HG02798 (cell line): ENCODE measurements around the gene WSCD2.

Source experiments
- ATAC-seq: cut with Tn5 transposase; IDR thresholded peaks from one replicate; pipeline ENCODE4 v1.9.1; 2021; ENCODE audit warnings: mild to moderate bottlenecking; ENCODE audit not compliant: unreplicated experiment, poor library complexity

Gene WSCD2

GRCh38 chr12:108226866-108227265 is 97.8 kb downstream of the WSCD2 start:
- no peak for ATAC-seq

DNA sequence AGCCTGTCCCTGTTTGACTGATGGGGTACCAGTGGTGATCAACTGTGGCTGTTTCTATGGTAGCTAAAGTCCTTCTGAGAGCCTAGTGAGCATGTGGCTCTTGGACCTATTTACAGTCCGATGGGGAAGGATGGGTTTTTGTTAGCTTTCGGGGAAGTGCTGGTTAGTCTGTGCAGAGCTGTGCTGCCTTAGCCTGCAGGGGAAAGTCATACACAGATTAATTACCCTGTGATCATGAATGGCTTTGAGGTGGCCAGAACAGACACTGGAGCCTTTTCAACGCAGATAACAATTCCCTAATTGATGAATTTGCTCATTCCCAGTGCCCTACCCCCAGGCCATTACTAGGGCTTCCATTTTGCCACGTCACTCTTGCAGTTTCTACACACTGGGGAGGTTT is 99.7 kb downstream of the WSCD2 start:
- no peak for ATAC-seq

DNA sequence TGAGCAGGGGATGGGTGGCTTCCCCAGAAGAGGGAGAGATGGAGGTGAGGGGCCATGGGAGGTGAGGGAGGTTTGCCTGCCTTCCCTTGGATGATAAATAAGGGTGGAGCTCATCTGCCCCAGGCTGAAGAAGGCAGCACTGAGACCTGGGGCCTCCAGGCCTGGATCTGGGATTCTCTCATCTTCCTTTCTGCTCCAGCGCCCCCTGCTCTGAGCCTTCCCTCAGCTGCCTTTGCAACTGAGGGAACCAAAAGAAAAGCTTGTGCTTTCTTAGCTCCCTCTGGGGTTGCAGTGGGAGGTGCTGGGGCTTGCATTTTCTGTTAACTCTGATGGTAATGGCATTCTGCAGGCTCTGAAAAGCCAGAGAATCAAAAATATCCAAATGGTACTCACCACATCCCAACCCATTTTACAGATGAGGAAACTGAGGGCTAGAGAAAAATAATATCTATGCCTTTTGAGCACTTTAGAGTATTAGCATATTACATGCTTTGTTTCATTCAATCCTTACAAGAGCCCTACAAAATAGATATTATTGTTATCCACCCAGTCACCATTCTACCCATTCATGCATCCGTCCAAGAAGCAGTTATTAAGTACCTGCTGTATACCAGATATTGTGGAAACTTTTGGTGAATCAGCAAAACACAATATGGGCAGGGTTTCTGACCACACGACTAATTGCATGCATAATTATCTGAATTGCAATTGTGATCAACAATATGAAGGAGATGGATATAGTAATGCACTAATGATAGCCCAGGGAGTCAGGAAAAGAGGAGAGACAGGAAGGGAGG is 102.2 kb downstream of the WSCD2 start:
- ATAC-seq = no peak

- ATAC-seq = no peak
Observed at GRCh38 chr12:108231909-108232434, 102.9 kb downstream of the WSCD2 start.

DNA sequence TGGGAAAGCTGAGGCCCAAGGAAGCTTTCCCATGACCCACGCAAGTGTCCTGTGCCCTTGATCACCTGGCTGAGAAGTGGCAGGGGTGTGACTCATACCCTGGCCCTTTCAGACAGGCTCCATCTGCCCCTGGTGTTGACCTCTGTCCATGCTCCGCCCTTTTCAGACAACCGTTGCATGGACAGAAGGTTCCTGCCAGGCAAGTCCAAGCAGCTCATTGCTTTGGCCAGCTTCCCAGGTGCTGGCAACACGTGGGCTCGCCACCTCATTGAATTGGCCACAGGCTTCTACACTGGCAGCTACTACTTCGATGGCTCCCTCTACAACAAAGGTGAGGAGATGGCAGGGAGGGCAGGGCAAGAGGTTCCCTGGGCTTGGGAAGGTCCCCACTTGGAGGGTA is 103.5 kb downstream of the WSCD2 start:
- ATAC-seq = no peak

DNA sequence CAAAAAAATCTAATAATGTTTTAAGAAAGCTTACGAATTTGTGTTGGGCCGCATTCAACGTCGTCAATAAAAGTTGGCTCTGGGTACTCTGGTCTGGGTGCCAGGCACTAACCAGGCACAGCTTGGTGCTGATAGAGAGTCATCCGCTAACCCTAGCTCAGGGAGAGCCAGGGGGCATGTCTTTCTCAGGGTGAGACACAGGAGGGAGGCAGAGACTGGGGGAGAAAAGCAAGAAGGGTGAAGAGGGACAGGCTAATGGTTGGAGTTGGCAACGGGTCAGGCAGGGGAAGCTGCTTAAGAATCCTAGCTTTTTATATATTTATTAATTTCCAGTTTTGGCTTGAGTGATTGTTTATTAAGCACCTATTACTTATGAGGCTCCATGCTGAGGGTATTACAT is 105.1 kb downstream of the WSCD2 start:
- ATAC-seq = no peak

DNA sequence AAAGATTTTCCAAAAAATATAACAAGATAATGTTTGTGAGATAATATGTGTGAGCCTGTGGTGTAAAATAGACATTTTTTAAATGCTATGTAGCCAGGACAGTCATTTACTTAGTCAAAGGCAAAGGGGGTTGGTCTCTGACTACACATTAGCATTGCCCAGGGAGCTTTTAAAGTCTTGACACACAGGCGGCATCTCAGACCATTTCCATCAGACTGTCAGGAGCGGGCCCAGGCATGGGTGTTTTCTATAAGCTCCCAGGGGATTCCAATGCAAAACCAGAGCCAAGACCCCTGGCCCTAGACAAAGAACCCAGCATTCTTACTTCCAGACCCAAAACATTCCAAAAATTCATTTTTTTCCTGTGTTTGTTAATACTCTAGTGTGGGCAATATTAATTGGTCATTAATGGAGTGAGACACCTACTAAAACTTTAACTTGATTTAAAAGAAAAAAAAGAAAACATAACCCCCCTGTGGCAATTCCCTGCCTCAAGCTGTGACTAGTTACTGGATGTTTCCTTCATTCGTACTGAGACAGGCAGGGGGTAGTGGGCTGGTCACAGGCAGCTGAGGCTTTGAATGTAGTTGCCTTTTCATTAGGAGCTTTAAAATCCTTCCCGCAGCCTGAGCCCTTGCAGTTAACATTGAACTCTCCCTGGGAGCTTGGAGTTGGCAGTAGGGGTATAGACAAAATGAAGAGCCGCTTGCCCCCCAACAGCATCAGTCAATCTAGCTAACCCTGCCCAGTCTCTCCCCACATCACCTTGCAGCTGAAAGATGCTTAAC is 106.3 kb downstream of the WSCD2 start:
- ATAC-seq = no peak

- no peak for ATAC-seq
Observed at GRCh38 chr12:108235985-108236263, 106.8 kb downstream of the WSCD2 start.

DNA sequence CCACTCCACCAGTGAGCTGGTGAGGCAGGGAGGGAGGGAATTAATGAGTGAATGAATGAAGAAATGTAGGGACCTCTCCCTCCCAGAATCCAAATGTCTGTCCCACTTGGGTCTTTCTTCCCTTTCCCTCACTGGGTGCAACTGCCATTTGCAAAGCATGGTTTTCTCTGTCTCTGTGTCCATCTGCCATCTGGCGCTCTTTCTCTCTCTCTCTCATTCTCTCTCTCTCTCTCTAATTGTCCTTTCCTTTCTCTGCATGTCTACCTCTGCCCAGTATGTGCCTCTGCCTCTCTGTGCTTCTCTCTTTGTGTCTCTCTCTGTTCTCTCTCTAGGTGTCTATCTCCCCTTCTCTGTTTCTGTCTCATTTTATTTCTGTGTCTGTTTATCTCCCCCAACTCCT is 107.3 kb downstream of the WSCD2 start:
- no peak for ATAC-seq

DNA sequence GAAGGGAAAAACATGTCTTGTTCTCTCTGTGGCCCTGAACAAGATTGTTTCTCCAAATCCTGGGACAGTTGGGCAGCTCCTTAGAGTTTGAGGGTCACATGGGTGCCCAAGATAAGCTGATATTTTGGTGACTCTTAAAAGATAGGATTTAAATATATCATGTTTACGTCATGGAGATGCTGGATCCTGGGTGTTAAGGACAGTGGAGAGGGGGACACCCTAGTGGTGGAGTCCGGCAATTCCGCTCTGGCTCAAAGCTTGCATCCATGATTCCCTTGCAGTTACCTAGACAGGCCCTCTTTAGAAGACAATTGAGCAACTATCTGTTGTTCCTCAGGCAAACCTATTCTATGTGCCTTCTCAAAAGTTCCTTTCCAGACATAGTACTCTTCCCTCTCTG is 108.2 kb downstream of the WSCD2 start:
- no peak for ATAC-seq

DNA sequence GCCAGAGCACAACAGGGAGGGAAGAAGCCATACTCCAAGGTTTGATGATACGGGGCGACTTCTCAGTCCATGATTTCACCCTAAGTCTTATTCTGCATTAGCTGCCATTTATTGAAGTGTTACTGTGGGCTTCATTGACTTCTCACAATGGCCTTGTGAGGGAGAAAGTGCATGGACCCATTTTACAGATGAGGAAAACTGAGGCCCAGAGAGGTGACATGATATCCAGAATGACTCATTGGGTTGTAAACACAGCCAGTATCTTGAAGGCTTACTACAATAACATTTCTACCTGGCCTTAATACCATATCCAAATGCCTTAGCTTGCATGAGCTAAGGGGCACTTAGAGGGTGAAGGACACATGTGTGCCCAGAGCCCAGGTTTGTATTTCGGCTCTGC is 109.4 kb downstream of the WSCD2 start:
- ATAC-seq = no peak

DNA sequence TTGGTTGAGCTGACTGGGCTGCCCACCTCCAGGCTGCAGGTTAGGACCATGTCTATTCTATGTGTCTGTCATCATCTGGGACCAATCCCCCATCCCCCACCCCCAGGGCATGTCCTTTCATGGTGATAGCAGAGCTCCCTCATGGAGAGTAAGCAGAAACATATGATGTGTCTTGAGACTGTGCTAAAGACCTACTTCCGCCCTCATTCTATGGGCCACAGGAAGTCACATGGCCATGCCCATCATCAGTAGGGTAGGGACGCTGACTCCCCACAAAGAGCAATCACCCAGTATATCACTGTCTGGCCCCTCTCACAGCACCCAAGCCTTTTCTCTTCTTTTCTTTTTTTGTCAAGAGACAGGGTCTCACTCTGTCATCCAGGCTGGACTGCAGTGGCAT is 110.3 kb downstream of the WSCD2 start:
- no peak for ATAC-seq

- no peak for ATAC-seq
Observed at GRCh38 chr12:108240027-108240785, 111.1 kb downstream of the WSCD2 start.

DNA sequence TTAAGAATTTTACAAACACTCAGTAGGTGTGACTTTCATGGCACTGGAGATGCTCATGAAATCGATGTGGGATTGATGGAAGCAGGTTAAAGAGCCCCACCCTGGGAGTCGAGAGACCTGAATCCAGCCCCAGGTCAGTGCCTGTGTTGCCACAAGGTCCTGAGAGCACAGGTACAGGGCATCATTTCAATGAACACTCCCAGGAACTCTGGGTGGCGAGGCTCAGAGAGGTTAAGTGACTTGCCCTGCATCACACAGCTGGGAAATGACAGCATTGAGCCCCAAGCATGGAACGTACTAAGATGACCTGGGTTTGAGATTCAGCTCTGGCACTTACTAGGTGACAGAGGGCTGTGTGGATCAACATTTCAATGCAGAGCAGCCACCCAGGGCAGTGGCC is 111.8 kb downstream of the WSCD2 start:
- ATAC-seq = no peak

DNA sequence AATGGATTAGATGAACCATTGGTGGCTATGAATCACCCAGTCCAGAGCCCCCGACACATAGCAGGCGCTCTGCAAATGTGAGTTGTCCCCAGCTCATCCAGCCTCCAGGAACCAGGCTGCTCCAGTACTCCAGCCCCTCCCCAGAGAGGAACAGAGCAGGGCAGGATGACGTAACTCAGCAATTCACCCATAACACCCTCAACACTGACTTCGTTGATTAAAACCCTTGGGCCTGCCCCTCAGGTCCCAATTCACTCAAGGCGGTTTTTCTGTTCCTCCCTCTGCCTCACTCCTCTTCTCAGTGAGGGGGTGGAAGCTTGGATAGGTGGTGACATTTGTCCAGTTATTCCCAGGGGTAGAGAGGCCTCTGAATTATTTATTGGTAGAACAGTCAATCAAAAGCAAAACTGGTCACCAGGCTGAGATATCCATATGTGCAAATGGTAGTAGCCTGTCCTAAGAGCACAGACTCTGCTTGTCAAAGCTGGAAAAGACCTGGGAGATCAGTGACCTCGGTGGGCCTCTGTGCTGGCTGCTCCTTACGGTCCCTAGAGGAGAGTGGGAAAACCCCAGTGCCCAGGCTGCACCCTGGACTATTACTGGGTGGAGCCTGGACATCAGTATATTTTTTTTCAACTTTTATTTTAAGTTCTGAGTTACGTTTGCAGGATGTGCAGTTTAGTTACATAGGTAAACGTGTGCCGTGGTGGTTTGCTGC is 113.1 kb downstream of the WSCD2 start:
- no peak for ATAC-seq

DNA sequence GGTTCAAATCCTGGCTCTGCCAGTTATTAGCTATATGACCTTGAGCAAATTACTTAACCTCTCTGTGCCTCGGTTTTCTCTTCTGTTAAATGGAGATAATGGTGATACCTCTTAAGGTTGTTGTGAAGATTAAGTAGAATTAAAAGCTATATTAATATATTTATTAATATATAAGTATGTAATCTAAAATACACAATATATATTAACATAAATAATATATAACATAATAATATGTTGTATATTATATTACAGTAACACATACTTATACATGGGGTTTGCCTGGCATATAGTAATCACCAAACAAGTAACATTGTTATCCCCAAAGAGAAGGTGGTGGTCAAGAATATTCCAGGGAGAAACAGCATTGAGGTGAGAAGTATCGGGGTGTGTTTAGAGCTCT is 118.0 kb downstream of the WSCD2 start:
- no peak for ATAC-seq

DNA sequence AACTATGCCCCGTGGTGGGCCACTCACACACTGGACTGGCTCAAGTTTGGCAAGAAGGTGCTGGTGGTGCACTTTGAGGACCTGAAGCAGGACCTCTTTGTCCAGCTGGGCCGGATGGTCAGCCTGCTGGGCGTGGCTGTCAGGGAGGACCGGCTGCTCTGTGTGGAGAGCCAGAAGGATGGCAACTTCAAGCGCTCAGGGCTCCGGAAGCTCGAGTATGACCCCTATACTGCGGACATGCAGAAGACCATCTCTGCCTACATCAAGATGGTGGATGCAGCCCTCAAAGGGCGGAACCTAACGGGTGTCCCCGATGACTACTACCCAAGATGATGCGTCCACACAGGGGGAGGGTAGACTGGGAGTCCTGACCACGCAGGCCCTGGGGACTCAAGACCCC is 118.9 kb downstream of the WSCD2 start:
- no peak for ATAC-seq

DNA sequence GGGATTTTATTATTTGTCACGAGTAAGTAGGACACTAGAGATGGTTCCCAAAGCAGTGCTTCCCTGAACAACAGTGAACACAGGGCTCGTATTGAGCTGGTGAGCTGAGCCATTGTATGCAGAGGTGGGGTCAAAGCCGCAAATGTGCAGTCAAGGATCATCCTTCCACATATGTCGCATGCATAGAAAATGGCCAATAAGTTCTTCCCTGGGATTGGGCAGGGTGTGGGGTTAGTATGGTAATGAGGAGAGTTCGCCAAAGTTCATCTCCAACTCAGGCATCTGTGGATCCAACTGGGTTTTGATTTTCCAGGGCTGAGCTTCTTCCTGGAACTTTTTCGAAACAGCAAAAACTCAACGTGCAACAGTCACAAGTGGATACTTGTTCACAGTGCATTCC is 123.4 kb downstream of the WSCD2 start:
- no peak for ATAC-seq

DNA sequence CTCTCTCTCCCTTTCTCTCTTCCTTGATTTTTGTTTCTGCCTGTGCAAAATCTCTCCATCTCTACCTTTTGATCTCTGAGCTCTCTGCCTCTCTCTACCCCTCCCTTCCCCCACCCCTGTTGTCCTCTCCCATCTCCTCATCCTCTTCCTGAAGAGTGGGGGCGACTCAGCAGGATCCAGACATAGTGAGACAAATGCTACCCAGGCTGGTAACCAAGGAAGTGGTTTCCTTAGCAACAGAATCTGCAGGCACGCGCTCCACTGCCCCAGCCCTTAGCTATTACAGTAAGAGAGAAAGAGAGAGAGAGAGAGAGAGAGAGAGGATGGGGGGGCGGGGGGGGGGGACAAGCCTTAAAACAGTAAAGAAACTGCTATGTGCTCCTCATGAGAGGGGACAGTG is 124.5 kb downstream of the WSCD2 start:
- no peak for ATAC-seq

DNA sequence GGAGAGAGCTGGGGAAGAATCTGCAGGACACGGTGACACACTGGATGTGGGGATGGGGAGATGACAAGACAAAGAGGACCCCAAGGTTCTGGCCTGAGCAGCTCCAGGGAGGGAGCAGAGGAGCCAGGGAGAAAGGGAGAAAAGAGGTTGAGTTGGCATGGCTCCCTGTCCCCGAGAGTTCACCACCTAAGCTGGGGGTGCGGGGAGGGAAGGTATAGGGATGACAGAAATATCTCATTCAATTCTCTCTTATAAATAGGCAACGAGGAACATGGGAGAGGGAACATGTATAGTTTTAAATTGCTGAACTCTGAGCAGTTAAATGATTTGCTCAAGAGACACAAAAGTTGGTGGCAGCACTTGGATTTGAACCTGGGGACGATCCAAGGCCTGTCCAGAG is 124.9 kb downstream of the WSCD2 start:
- no peak for ATAC-seq
